ENCODE results near the gene LY6G6C. TPM values are rescaled to one million over a fixed set of nuclear protein-coding genes. Genes with fewer than 3 reads are reported as not detected.

The LY6G6C gene
- total and polyA plus RNA-seq, 2 of the 13 experiments (the other 11 are each of a cell fraction or from before 2014, with no cell fraction given): 0.15 TPM; not detected in 1

DNA sequence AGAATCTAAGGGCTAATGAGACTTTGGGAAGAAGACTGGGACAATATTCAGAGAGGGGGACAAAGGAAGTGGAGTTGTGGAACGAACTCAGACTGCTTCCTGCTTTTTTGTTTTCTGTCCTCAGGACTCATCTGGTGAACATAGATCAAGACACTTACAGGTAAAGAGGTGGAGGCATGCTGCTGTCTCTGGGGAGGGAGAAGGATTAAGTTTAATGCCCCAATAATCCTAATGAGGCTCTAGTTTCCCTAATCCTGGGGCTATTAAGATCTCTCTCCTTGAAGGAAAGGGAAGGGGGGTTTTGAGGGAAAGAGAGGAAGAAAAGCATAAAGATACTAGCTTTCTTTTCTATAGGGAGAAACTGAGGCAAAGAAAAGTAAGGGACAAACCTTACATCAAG lies 22.9 kb upstream of the LY6G6C start (continued):
- TF ChIP-seq, protein P1, sequence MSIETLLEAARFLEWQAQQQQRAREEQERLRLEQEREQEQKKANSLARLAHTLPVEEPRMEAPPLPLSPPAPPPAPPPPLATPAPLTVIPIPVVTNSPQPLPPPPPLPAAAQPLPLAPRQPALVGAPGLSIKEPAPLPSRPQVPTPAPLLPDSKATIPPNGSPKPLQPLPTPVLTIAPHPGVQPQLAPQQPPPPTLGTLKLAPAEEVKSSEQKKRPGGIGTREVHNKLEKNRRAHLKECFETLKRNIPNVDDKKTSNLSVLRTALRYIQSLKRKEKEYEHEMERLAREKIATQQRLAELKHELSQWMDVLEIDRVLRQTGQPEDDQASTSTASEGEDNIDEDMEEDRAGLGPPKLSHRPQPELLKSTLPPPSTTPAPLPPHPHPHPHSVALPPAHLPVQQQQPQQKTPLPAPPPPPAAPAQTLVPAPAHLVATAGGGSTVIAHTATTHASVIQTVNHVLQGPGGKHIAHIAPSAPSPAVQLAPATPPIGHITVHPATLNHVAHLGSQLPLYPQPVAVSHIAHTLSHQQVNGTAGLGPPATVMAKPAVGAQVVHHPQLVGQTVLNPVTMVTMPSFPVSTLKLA (IDR thresholded peaks at IDR 0.05): no peak
- no peak for TF ChIP-seq ZNF775 (CRISPR knock-in tag; IDR thresholded peaks at IDR 0.05; ENCODE audit: borderline replicate concordance)

DNA sequence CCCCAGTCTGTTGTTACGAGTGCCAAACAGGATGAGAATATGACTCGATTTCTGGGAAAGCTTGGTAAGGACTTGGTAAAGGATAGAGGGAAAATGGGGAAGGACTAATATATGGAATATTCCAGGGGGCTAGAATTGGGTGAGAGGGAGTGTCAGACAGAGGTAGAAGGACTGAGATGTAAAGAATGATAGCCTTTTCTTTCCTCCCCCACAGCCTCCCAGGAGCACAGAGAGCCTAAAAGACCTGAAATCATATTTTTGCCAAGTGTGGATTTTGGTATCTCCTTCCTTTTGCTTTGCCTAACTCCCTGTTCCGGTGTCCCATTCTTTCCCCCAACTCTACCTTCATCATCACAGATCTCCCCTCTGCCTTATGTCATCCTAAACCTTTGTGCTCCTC lies 21.3 kb upstream of the LY6G6C start:
- no peaks in the 10 kb centered on the region for H4K20me1 ChIP-seq (ENCODE audit: insufficient read depth, low read length)
- no TSS peak for BruUV-seq (replicated peaks)
- no peak overlapping the region for H3K27ac ChIP-seq (ENCODE audit: extremely low read length, insufficient read depth, low read length)
- H3K36me3 ChIP-seq (replicated peaks in 1 of 2; ENCODE audit: control insufficient read depth in 1 of 2, insufficient read depth in 2 of 2, low read length in 2 of 2): peaks cover 0 to 6% of the 10 kb centered on the region in 2 experiments; a peak in 3 of 5 replicates
- H3K9ac ChIP-seq (ENCODE audit: insufficient read depth, low read depth, low read length): no peak overlapping the region
- H3K4me3 ChIP-seq (replicated peaks in 1 of 3; ENCODE audit: insufficient read depth in 1 of 3, low read depth in 2 of 3, low read length in 3 of 3): no peak overlapping the region
- no peak overlapping the region for H2AFZ ChIP-seq (ENCODE audit: low read length)
- no peak for TF ChIP-seq MIER3 (CRISPR knock-in tag; IDR thresholded peaks at IDR 0.05; ENCODE audit: borderline replicate concordance)
- TF ChIP-seq, protein P2, sequence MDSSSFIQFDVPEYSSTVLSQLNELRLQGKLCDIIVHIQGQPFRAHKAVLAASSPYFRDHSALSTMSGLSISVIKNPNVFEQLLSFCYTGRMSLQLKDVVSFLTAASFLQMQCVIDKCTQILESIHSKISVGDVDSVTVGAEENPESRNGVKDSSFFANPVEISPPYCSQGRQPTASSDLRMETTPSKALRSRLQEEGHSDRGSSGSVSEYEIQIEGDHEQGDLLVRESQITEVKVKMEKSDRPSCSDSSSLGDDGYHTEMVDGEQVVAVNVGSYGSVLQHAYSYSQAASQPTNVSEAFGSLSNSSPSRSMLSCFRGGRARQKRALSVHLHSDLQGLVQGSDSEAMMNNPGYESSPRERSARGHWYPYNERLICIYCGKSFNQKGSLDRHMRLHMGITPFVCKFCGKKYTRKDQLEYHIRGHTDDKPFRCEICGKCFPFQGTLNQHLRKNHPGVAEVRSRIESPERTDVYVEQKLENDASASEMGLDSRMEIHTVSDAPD (CRISPR knock-in tag; IDR thresholded peaks at IDR 0.05): no peak
- TF ChIP-seq NFYC (CRISPR knock-in tag; IDR thresholded peaks at IDR 0.05): no peak
- no peak for TF ChIP-seq NFYB (CRISPR knock-in tag; IDR thresholded peaks at IDR 0.05)
- no peak for TF ChIP-seq HNRNPL (IDR thresholded peaks at IDR 0.05; ENCODE audit: low read depth, low read length)
- TF ChIP-seq ZNF605 (CRISPR knock-in tag; IDR thresholded peaks at IDR 0.05): no peak
- no peak for TF ChIP-seq RFX3 (CRISPR knock-in tag; IDR thresholded peaks at IDR 0.05)
- TF ChIP-seq, protein P3, sequence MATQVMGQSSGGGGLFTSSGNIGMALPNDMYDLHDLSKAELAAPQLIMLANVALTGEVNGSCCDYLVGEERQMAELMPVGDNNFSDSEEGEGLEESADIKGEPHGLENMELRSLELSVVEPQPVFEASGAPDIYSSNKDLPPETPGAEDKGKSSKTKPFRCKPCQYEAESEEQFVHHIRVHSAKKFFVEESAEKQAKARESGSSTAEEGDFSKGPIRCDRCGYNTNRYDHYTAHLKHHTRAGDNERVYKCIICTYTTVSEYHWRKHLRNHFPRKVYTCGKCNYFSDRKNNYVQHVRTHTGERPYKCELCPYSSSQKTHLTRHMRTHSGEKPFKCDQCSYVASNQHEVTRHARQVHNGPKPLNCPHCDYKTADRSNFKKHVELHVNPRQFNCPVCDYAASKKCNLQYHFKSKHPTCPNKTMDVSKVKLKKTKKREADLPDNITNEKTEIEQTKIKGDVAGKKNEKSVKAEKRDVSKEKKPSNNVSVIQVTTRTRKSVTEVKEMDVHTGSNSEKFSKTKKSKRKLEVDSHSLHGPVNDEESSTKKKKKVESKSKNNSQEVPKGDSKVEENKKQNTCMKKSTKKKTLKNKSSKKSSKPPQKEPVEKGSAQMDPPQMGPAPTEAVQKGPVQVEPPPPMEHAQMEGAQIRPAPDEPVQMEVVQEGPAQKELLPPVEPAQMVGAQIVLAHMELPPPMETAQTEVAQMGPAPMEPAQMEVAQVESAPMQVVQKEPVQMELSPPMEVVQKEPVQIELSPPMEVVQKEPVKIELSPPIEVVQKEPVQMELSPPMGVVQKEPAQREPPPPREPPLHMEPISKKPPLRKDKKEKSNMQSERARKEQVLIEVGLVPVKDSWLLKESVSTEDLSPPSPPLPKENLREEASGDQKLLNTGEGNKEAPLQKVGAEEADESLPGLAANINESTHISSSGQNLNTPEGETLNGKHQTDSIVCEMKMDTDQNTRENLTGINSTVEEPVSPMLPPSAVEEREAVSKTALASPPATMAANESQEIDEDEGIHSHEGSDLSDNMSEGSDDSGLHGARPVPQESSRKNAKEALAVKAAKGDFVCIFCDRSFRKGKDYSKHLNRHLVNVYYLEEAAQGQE (IDR thresholded peaks at IDR 0.05; ENCODE audit: borderline replicate concordance in 1 of 2, low read depth in 1 of 2, low read length in 2 of 2): no peak
- peak; percentile 68 for TF ChIP-seq HNRNPK (IDR thresholded peaks at IDR 0.05; ENCODE audit: low read depth, low read length, poor library complexity, severe bottlenecking)
- in situ Hi-C loops (cut with HindIII; ENCODE audit: extremely low pct_ligation_motif_present, low pct_unique_long_range_greater_than_20kb) (no loop called here), intact Hi-C loops (cut with micrococcal nuclease; ENCODE audit: unreplicated experiment) (no loop called here)
- H3K4me2 ChIP-seq (ENCODE audit: low read depth, low read length): no peak overlapping the region
- no peaks in the 10 kb centered on the region for H3K9me3 ChIP-seq (ENCODE audit: low read length)
- ChIA-PET POLR2A (no interaction called here), CTCF (ENCODE audit: low intra/inter-chr PET ratio, low total read pairs) (no interaction called here)
- peaks cover 65% of the 10 kb centered on the region for H3K4me1 ChIP-seq (ENCODE audit: insufficient read depth, low read length)
- H3K27me3 ChIP-seq (ENCODE audit: control insufficient read depth in 1 of 2, insufficient read depth in 2 of 2, low read length in 2 of 2): no peaks in the 10 kb centered on the region; a peak in 1 of 5 replicates
- WGBS (ENCODE audit: low lambda C conversion rate): 96% methylated on average over 3 of the region's 3 CpGs
- H3K79me2 ChIP-seq (ENCODE audit: insufficient read depth, low read length): no peaks in the 10 kb centered on the region
- ATAC-seq (no peak), DNase-seq (ENCODE audit: low spot score) (no peak), FAIRE-seq (no peak)

Measured in HepG2 (cell line).